Tongue (tissue), 2 donors: ENCODE data around the gene ZNF24. TPM values are rescaled to one million over a fixed set of nuclear protein-coding genes. Genes with fewer than 3 reads are reported as not detected.

ENCODE experiments used
- DNase-seq: peaks from one replicate; pipeline ENCODE4 v3.0.0-alpha.2; 2015
- total RNA-seq: library from RNA; depleted of rRNA; stranded (reverse); fragments of >200 nt; gene quantifications from one replicate; pipeline ENCODE4 v1.2.3, GENCODE V29; 2014

The ZNF24 gene
- 59.2 TPM for total RNA-seq

GRCh38 chr18:35343936-35344735 lies at the start of gene ZNF24:
Gene ZNF24 (minus strand): TSS chr18:35344420. CDS start chr18:35340650, 3,770 bp downstream.
- peak; percentile 98 for DNase-seq

DNA sequence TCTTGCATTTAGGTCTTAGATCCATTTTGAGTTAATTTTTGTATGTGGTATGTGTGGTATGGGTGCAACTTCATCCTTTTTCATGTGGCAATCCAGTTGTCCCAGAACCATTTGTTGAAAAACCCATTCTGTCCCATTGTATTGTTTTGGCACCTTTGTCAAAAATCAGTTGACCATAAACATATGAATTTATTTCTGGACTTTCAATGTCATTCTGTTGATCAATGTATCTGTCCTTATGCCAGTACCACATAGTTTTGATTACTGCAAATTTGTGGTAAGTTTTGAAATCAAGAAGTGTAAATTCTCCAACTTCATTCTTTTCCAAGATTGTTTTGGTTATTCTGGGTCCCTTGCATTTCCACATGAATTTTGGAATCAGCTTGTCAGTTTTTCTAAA lies 49.5 kb upstream of the ZNF24 start:
- no peak for DNase-seq

GRCh38 chr18:35392375-35392774 lies 48.2 kb upstream of the ZNF24 start:
- no peak for DNase-seq

DNA sequence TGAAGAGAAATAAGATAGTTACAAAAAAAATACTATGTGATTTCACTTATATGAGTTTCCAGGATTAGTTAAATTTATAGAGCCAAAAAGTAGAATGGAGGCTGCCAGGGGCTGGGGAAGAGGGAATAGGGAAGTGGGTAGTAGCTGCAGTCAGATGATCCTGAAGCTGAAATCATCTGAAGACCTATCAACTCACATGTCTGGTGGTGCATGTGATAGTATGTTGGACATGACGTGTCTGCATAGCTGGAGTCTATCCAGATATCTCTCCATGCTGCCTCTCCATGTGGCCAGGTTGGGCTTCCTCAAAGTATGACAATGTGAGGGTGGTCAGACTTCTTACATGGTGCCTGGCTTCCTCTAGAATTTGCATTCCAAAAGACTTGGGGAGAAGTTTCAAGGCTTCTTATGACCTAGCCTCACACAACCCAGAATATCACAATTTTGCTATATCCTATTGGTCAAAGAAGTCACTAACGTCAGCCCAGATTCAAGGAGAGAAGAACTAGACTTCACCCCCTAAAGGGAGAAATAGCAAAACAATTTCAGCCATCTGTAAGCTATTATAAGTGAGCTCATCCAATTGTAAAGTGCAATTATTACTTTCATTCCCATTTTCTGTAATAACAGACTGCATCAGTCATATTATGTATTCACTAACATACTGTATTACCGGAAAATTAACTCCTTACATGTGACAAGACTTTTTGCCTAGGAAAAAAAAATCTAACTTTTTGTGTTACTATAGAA lies 46.9 kb upstream of the ZNF24 start:
- no peak for DNase-seq

- no peak for DNase-seq
These were observed 44.9 kb upstream of the ZNF24 start for GRCh38 chr18:35389095-35389618.

DNA sequence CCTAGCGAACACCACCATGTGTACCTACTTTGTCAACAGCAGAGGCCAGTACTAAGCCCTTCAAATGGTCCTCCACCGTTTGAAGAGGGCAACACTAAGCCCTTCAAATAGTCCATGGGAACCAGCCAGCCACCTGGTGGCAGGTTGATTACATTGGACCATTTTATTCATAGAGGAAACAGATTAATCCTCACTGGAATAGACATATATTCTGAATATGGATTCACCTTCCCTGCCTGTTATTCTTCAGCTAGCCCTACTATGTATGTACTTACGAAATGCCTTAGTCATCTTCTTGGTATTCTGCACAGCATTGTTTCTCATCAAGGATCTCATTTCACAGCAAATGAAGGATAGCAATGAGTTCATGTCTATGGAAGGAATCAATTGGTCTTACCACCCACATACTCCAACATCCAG lies 42.9 kb upstream of the ZNF24 start:
- no peak for DNase-seq

DNA sequence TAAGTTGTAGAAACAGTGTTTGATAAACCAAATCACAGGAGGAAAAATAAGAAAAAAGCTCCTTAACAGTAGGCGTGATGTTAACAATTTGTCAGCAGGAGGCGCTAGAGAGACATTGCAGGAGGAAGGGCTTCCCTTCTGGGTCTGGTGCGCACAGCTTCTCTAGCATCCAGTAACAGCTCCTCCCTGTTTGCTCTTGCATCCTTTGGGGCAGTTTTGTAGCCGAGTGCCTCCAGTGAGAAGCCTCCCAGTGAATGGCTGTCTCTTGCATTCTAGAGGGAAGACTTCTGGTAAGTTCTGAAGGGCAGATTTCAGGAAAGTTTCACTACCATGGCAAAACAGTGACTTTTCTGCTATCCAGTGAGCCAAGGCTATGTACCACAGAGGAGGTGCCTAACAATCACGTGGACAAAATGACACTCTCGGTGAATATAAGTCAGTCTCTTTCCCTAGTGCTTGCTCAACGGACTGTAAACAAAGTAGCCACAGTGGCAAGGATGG lies 42.4 kb upstream of the ZNF24 start:
- DNase-seq = peak; percentile 85

DNA sequence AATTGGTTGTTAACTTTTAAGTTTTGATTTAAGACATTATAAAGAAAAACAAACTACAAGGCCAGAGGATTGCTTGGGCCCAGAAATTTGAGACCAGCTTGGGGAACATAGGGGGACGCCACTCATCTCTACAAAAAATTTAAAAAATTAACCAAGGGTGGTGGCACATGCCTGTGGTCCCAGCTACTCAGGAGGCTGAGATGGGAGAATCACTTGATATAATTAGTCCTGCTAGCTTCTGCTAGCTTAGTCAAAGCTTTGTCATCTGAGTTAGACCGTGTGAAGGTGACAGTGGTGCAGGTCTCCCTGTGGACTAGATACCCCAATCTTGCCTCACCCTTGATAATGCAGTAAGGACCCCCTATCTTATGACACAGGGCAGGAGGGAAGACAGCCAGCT lies 38.9 kb upstream of the ZNF24 start:
- DNase-seq = no peak

DNA sequence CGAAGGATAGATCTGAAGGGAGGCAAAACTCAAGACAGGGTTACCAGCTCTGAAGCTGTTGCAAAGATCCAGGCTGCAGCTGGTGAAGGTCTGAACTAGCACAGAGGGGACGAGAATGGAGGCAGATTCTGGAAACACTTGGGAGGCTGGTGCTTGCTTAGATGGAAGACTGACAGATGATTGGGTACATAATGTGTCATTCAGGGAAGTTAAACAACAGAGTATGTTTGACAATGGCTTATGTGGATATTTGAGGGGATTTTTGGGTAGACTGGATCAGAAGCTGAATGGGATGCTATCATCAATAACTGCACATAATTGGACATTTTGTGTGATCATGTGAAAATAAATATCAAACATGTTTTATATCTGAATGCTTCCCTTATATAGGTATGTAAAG lies 35.2 kb upstream of the ZNF24 start:
- no peak for DNase-seq

DNA sequence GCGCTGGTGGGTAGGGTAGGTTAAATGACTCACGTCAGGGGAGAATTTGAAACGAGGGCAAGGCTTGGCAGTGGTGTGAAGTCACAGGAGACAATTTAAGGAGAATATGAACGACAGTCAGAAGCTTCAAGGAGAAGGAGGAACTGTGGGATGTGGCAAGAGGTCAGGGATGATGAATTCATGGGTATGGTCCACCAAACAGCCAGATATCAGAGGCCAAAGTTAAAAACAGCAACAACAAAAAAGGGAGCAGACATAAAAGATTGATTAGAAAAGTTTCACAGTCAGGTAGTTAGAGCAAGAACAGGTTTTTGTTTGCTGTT lies 34.3 kb upstream of the ZNF24 start:
- no peak for DNase-seq

DNA sequence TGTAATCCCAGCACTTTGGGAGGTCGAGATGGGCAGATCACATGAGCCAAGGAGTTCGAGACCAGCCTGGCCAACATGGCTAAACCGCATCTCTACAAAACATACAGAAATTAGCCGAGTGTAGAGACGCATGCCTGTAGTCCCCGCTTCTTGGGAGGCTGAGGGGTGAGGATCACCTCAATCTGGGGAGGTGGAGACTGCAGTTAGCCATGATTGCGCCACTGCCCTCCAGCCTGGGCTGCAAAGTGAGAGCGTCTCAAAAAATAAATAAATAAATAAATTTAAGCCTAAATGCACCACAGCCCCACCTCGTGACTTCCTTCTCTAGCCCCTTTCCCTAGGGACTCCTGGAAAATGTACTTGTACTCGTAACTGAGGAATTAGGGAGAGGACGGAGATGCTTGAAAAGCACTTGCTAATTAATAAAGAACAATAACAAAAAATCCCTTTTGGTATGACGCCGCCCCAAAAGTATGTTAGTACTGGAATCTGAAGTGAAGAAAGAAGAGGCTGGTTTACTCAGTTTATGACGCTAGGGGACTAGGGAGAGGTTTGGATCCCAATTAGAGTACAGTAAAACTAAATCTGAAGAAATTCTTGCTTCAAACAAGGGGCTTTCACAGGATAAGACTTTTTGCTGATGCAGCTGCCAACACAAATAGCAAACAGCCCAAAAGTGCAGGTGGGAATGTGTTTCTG lies 33.8 kb upstream of the ZNF24 start:
- DNase-seq = peak; percentile 4

- DNase-seq = peak; percentile 82
These were observed 32.8 kb upstream of the ZNF24 start, which contains the start of gene ZNF396 for GRCh38 chr18:35376742-35377695. Gene ZNF396 (minus strand): TSS chr18:35377337. CDS start chr18:35374292, 3,045 bp downstream.

DNA sequence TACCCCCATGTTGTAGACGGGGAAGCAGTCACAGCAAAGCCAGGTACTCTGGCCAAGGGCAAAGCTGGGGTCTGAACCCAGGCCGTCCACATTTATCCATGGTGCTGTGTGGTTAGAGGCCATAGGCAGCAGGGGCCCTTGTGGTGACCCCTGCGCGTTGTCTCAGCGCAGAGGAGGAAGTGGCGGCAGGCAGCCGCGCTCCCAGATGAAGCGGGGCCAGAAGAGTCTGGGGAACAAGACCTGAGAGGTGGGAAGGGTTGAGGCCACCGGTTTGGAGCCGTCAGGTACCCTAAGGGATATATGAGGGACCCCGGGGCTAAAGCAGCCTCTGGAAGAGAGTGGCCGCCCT lies 32.1 kb upstream of the ZNF24 start:
- DNase-seq = no peak

DNA sequence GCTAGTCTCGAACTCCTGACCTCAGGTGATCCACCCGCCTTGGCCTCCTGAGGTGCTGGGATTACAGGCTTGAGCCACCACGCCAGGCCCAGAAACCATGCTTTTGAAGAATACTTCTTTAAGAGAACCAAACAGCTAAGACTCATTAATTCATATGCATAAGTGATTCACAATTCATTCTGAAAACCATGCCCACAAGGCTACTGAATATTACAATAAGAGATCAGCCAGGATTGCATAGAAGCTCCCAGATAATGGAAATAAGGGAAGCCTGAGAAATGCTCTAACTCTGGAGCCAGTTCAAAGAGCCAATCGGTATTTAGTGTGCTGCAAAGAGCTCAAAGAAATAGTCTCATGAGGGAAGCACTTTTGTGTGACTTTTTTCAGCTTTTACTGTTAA lies 30.5 kb upstream of the ZNF24 start:
- DNase-seq = no peak

- no peak for DNase-seq
These were observed 27.4 kb upstream of the ZNF24 start for GRCh38 chr18:35371412-35372195.

GRCh38 chr18:35369126-35369525 lies 24.9 kb upstream of the ZNF24 start:
- no peak for DNase-seq

GRCh38 chr18:35368595-35368994 lies 24.4 kb upstream of the ZNF24 start:
- no peak for DNase-seq

DNA sequence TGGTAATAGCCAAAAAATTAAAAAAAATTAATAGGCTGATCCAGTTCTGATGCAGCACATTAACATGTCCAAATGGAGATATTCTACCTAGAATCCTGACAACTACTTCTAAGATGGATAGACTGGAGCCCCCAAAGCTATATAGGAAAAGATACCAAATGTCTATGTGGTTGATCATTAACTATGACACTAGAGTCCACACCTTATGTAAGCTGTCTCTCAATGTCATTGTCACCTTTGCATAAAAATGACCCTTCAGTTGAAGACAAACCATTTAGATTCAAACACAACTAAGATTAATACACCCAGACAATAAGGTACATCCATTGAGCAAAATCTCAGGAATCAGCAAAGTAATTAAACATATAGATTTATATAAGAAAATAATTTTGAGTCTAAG lies 18.3 kb upstream of the ZNF24 start:
- no peak for DNase-seq

GRCh38 chr18:35361570-35362321 lies 17.5 kb upstream of the ZNF24 start:
- no peak for DNase-seq

GRCh38 chr18:35355140-35355618 lies 11.0 kb upstream of the ZNF24 start:
- peak; percentile 85 for DNase-seq
